H9 (cell line): Measurements from ENCODE around the gene SMIM20. TPM values are rescaled to one million over a fixed set of nuclear protein-coding genes. Genes with fewer than 3 reads are reported as not detected.

ENCODE experiments used
- DNase-seq: peaks from one replicate; pipeline ENCODE4 v3.0.0-alpha.2; 2017
- H2AFZ ChIP-seq: one replicate; pipeline ENCODE4 v1.6.1; 2013; ENCODE audit warnings: mild to moderate bottlenecking, low read length, control low read depth, moderate library complexity
- H2AK5ac ChIP-seq: 2 replicates; pipeline ENCODE4 v1.6.1; 2013; ENCODE audit warnings: low read length, control low read depth, mixed read lengths; ENCODE audit not compliant: insufficient read length
- H2BK120ac ChIP-seq: one replicate; pipeline ENCODE4 v1.6.1; 2013; ENCODE audit warnings: low read depth, mild to moderate bottlenecking, low read length, control low read depth, inconsistent platforms; ENCODE audit not compliant: poor library complexity, severe bottlenecking
- H2BK12ac ChIP-seq: 2 replicates; pipeline ENCODE4 v1.6.1; 2013; ENCODE audit warnings: low read length, control low read depth, mixed read lengths, low read depth; ENCODE audit not compliant: insufficient read length
- H2BK15ac ChIP-seq: 2 replicates; pipeline ENCODE4 v1.6.1; 2013; ENCODE audit warnings: low read depth, low read length, control low read depth
- H2BK20ac ChIP-seq: one replicate; pipeline ENCODE4 v1.6.1; 2013; ENCODE audit warnings: low read depth, mild to moderate bottlenecking, low read length, control low read depth, inconsistent platforms; ENCODE audit not compliant: poor library complexity, severe bottlenecking
- H2BK5ac ChIP-seq: 2 replicates; pipeline ENCODE4 v1.6.1; 2013; ENCODE audit warnings: low read length, control low read depth, mixed read lengths; ENCODE audit not compliant: insufficient read length
- H3K14ac ChIP-seq: 2 replicates; pipeline ENCODE4 v1.6.1; 2013; ENCODE audit warnings: low read length, control low read depth; ENCODE audit not compliant: insufficient read depth
- H3K18ac ChIP-seq: 2 replicates; pipeline ENCODE4 v1.6.1; 2013; ENCODE audit warnings: low read depth, mild to moderate bottlenecking, mixed read lengths, low read length, control low read depth; ENCODE audit not compliant: insufficient read length
- H3K23ac ChIP-seq: 2 replicates; pipeline ENCODE4 v1.6.1; 2013; ENCODE audit warnings: low read length, control low read depth, mixed read lengths, low read depth; ENCODE audit not compliant: insufficient read length
- H3K23me2 ChIP-seq: 2 replicates; pipeline ENCODE4 v1.6.1; 2013; ENCODE audit warnings: low read depth, mild to moderate bottlenecking, mixed read lengths, low read length, control low read depth; ENCODE audit not compliant: insufficient read length, poor library complexity, severe bottlenecking
- H3K27ac ChIP-seq: 2 replicates; pipeline ENCODE4 v1.5.1; 2013; ENCODE audit warnings: low read length, control low read depth, mixed read lengths, low read depth; ENCODE audit not compliant: insufficient read length
- H3K27me3 ChIP-seq: 2 replicates; pipeline ENCODE4 v1.6.1; 2013; ENCODE audit warnings: low read length, control low read depth, inconsistent platforms; ENCODE audit not compliant: insufficient read depth
- H3K4ac ChIP-seq: 2 replicates; pipeline ENCODE4 v1.6.1; 2013; ENCODE audit warnings: low read depth, mild to moderate bottlenecking, control low read depth, inconsistent platforms, low read length, moderate library complexity
- H3K4me1 ChIP-seq: 2 replicates; pipeline ENCODE4 v1.6.1; 2013; ENCODE audit warnings: low read length, control low read depth, inconsistent platforms; ENCODE audit not compliant: insufficient read depth
- H3K4me2 ChIP-seq: 2 replicates; pipeline ENCODE4 v1.6.1; 2013; ENCODE audit warnings: low read length, control low read depth, mixed read lengths; ENCODE audit not compliant: insufficient read length, insufficient read depth
- H3K56ac ChIP-seq: 2 replicates; pipeline ENCODE4 v1.6.1; 2013; ENCODE audit warnings: low read depth, mild to moderate bottlenecking, mixed read lengths, low read length, control low read depth; ENCODE audit not compliant: insufficient read length
- H3K79me1 ChIP-seq: 2 replicates; pipeline ENCODE4 v1.6.1; 2013; ENCODE audit warnings: low read depth, mild to moderate bottlenecking, moderate library complexity, low read length, control low read depth, inconsistent platforms; ENCODE audit not compliant: insufficient read depth, poor library complexity, severe bottlenecking
- H3K79me2 ChIP-seq: 2 replicates; pipeline ENCODE4 v1.6.1; 2013; ENCODE audit warnings: low read length, control low read depth, inconsistent platforms; ENCODE audit not compliant: insufficient read depth
- H3K9ac ChIP-seq: 2 replicates; pipeline ENCODE4 v1.6.1; 2013; ENCODE audit warnings: low read length, control low read depth, mixed read lengths; ENCODE audit not compliant: insufficient read length; ENCODE audit errors: extremely low read depth
- H3K9me3 ChIP-seq: one replicate; pipeline ENCODE4 v1.6.1; 2013; ENCODE audit warnings: low read depth, low read length, inconsistent platforms; ENCODE audit not compliant: control insufficient read depth
- H3T11ph ChIP-seq: one replicate; pipeline ENCODE4 v1.6.1; 2013; ENCODE audit warnings: mild to moderate bottlenecking, low read length, control low read depth, inconsistent platforms
- H4K20me1 ChIP-seq: one replicate; pipeline ENCODE4 v1.6.1; 2013; ENCODE audit not compliant: control insufficient read depth, insufficient read length, insufficient read depth
- H4K5ac ChIP-seq: 2 replicates; pipeline ENCODE4 v1.6.1; 2013; ENCODE audit warnings: low read depth, mild to moderate bottlenecking, mixed read lengths, low read length, control low read depth; ENCODE audit not compliant: insufficient read length
- H4K8ac ChIP-seq: replicated peaks from 2 replicates; pipeline ENCODE4 v1.6.1; 2013; ENCODE audit warnings: low read length, control low read depth, mixed read lengths, low read depth; ENCODE audit not compliant: insufficient read length
- H4K91ac ChIP-seq: 2 replicates; pipeline ENCODE4 v1.6.1; 2013; ENCODE audit warnings: low read depth, mild to moderate bottlenecking, moderate library complexity, mixed read lengths, low read length, control low read depth; ENCODE audit not compliant: insufficient read length
- H3K27ac Mint-ChIP-seq, 3 experiments: 2 replicates in 2 of 3; 3 replicates in 1 of 3; pipeline ENCODE4 v1.8.0; 2020 to 2021; ENCODE audit warnings: mixed read lengths in 3 of 3, mild to moderate bottlenecking in 1 of 3, moderate library complexity in 1 of 3
- H3K27me3 Mint-ChIP-seq: 2 replicates; pipeline ENCODE4 v1.8.0; 2021; ENCODE audit warnings: low read depth, mild to moderate bottlenecking, moderate library complexity, mixed read lengths
- H3K36me3 Mint-ChIP-seq, 3 experiments: 2 replicates in 2 of 3; 3 replicates in 1 of 3; pipeline ENCODE4 v1.8.0; 2020 to 2021; ENCODE audit warnings: low read depth in 3 of 3, mixed read lengths in 3 of 3; ENCODE audit not compliant: insufficient read depth in 1 of 3
- H3K4me1 Mint-ChIP-seq, 2 experiments: 2 replicates each; pipeline ENCODE4 v1.8.0; 2020; ENCODE audit warnings: mixed read lengths in 2 of 2
- H3K4me3 Mint-ChIP-seq, 2 experiments: 2 replicates in 1 of 2; 3 replicates in 1 of 2; pipeline ENCODE4 v1.8.0; 2020 to 2021; ENCODE audit warnings: mild to moderate bottlenecking in 2 of 2, mixed read lengths in 2 of 2, moderate library complexity in 1 of 2
- H3K9me3 Mint-ChIP-seq, 2 experiments: 2 replicates in 1 of 2; 3 replicates in 1 of 2; pipeline ENCODE4 v1.8.0; 2020; ENCODE audit warnings: mild to moderate bottlenecking in 2 of 2, mixed read lengths in 2 of 2, moderate library complexity in 1 of 2
- WGBS: extraction: QIAGEN DNeasy Blood & Tissue Kit; methylation state at CpG from one replicate; pipeline ENCODE4 v1.1.7; 2013; ENCODE audit warnings: missing lambda C conversion rate, low lambda C conversion rate, mixed read lengths; ENCODE audit not compliant: insufficient read length; ENCODE audit errors: extremely low coverage; 5-methylcytosine and 5-hydroxymethylcytosine counted together
- total RNA-seq: library from RNA; stranded (reverse); gene quantifications from 2 replicates; pipeline ENCODE4 v1.2.1, GENCODE V29; 2021
- TF ChIP-seq, protein P1 (sequence below): fragments of 200-600 bp; sonication (generic); conservative IDR thresholded peaks from 3 replicates; pipeline ENCODE4 v1.8.0; 2021; ENCODE audit warnings: antibody characterized with exemption, mild to moderate bottlenecking

SMIM20 gene
- total RNA-seq, 1 experiment from 2014 or later, result 40.2 TPM

DNA sequence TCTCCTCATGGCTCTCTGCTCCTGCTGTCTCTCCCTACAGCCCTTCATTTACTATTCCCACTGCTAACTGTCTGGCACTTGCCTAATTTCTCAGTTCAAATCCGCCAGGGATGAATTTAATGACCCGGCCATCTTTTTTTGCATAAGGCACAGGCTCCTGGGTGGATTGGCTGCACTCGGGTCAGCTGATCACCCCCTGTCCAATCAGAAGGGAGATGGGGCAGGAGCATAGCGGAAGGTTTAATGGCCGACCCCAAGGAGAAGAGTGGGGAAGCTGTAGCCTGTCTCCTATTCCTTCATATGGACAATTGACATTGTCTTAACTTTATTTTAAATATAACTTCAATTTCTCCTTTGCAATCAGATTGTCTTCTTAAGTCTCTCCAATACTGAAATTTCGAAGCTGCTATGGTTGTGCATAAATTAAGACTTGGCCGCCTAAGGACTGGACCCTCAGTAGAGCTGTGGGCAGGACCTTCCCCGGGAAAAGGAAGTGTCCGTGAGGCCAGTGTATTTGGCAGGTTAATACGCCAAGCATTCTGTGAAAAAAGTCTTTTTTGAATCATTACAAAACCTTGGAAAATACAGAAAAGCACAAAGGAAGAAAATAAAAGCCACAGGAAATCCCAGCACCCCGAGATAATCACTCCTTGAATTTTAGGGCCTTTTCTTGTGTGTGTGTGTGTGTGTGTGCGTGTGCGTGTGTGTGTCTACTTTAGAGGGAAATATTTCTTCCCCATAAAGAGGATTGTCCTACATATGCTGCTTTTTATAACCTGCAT is 55.5 kb downstream of the SMIM20 start:
- no peak overlapping the region for H4K5ac ChIP-seq
- H3K4me2 ChIP-seq, result no peak overlapping the region
- no peak overlapping the region for H3K14ac ChIP-seq
- H2BK15ac ChIP-seq, result no peak overlapping the region
- no CpG with 5 or more reads among the region's 13 CpGs for WGBS
- no peaks in the 10 kb centered on the region for H3K79me1 ChIP-seq
- H3K9me3 Mint-ChIP-seq, result no peaks in the 10 kb centered on the region
- no peaks in the 10 kb centered on the region for H3K79me2 ChIP-seq
- H3K4me1 ChIP-seq, result no peaks in the 10 kb centered on the region
- H2AFZ ChIP-seq, result no peak overlapping the region
- no peak overlapping the region for H3K27ac ChIP-seq
- no peak overlapping the region for H2BK120ac ChIP-seq
- H3K23me2 ChIP-seq, result no peaks in the 10 kb centered on the region
- no peak overlapping the region for H3K56ac ChIP-seq
- H3K9me3 ChIP-seq, result no peaks in the 10 kb centered on the region
- H3K4me1 Mint-ChIP-seq, result peaks cover 30 to 34% of the 10 kb centered on the region in 2 experiments
- H3K23ac ChIP-seq, result no peak overlapping the region
- no peaks in the 10 kb centered on the region for H3K36me3 Mint-ChIP-seq
- H2AK5ac ChIP-seq, result no peak overlapping the region
- H3K4ac ChIP-seq, result no peak overlapping the region
- no peak overlapping the region for H4K91ac ChIP-seq
- TF ChIP-seq, protein P1, sequence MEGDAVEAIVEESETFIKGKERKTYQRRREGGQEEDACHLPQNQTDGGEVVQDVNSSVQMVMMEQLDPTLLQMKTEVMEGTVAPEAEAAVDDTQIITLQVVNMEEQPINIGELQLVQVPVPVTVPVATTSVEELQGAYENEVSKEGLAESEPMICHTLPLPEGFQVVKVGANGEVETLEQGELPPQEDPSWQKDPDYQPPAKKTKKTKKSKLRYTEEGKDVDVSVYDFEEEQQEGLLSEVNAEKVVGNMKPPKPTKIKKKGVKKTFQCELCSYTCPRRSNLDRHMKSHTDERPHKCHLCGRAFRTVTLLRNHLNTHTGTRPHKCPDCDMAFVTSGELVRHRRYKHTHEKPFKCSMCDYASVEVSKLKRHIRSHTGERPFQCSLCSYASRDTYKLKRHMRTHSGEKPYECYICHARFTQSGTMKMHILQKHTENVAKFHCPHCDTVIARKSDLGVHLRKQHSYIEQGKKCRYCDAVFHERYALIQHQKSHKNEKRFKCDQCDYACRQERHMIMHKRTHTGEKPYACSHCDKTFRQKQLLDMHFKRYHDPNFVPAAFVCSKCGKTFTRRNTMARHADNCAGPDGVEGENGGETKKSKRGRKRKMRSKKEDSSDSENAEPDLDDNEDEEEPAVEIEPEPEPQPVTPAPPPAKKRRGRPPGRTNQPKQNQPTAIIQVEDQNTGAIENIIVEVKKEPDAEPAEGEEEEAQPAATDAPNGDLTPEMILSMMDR, result no peak
- no peaks in the 10 kb centered on the region for H3K27me3 ChIP-seq
- peaks cover 5% of the 10 kb centered on the region for H3K27me3 Mint-ChIP-seq
- no peak overlapping the region for H3K9ac ChIP-seq
- H3T11ph ChIP-seq, result no peak overlapping the region
- H4K8ac ChIP-seq, result no peak overlapping the region
- H2BK20ac ChIP-seq, result no peak overlapping the region
- H3K27ac Mint-ChIP-seq, result no peak overlapping the region; a peak in 1 of 7 replicates
- no peaks in the 10 kb centered on the region for H4K20me1 ChIP-seq
- H3K4me3 Mint-ChIP-seq, result no peak overlapping the region
- H3K18ac ChIP-seq, result no peak overlapping the region
- no peak for DNase-seq
- no peak overlapping the region for H2BK12ac ChIP-seq
- H2BK5ac ChIP-seq, result no peak overlapping the region
